COR-L47 (cell line): Measurements from ENCODE around the gene TMF1.

Experiments used
- DNase-seq: peaks from one replicate; lab custom pipeline; 2025; lab: John Stamatoyannopoulos, UW

The TMF1 gene

GRCh38 chr3:68977486-68978167 is 74.5 kb downstream of the TMF1 start:
- no peak for DNase-seq

GRCh38 chr3:68974711-68975110 is 77.4 kb downstream of the TMF1 start:
- no peak for DNase-seq

GRCh38 chr3:68973639-68974038 is 78.5 kb downstream of the TMF1 start:
- no peak for DNase-seq

GRCh38 chr3:68972358-68972979 is 79.7 kb downstream of the TMF1 start:
- DNase-seq = peak; percentile 41
